HG02610 (cell line): Measurements from ENCODE around the gene OXLD1.

Experiments
- ATAC-seq: cut with Tn5 transposase; IDR thresholded peaks from one replicate; pipeline ENCODE4 v1.9.1; 2021; ENCODE audit warnings: mild to moderate bottlenecking, moderate library complexity; ENCODE audit not compliant: unreplicated experiment

The OXLD1 gene

GRCh38 chr17:81702934-81703746, 36.7 kb upstream of the OXLD1 start, which contains the start of gene MRPL12:
Gene MRPL12, plus strand, starts transcription at chr17:81703367. Its CDS starts 135 bp downstream, at chr17:81703502.
- ATAC-seq: peak; percentile 79

GRCh38 chr17:81701288-81702071, 35.1 kb upstream of the OXLD1 start:
- ATAC-seq: no peak

- ATAC-seq: no peak
Measured at GRCh38 chr17:81700353-81701287, 34.2 kb upstream of the OXLD1 start.

GRCh38 chr17:81697261-81698044, 31.0 kb upstream of the OXLD1 start:
- ATAC-seq: no peak

GRCh38 chr17:81696218-81696941, 30.0 kb upstream of the OXLD1 start:
- no peak for ATAC-seq

- no peak for ATAC-seq
Measured at GRCh38 chr17:81695801-81696200, 29.4 kb upstream of the OXLD1 start.

- no peak for ATAC-seq
Measured at GRCh38 chr17:81695211-81695610, 28.8 kb upstream of the OXLD1 start.

GRCh38 chr17:81694810-81695209, 28.4 kb upstream of the OXLD1 start:
- ATAC-seq: no peak

GRCh38 chr17:81693509-81694210, 27.3 kb upstream of the OXLD1 start:
- no peak for ATAC-seq

GRCh38 chr17:81691608-81692007, 25.2 kb upstream of the OXLD1 start:
- no peak for ATAC-seq

GRCh38 chr17:81691196-81691595, 24.8 kb upstream of the OXLD1 start:
- ATAC-seq: no peak

GRCh38 chr17:81690549-81690948, 24.1 kb upstream of the OXLD1 start:
- ATAC-seq: no peak

- no peak for ATAC-seq
Measured at GRCh38 chr17:81690066-81690465, 23.7 kb upstream of the OXLD1 start.

- ATAC-seq: no peak
Measured at GRCh38 chr17:81688616-81689015, 22.2 kb upstream of the OXLD1 start.

GRCh38 chr17:81687770-81688541, 21.6 kb upstream of the OXLD1 start:
- ATAC-seq: no peak

- no peak for ATAC-seq
Measured at GRCh38 chr17:81686614-81687013, 20.2 kb upstream of the OXLD1 start.

GRCh38 chr17:81685108-81685507, 18.7 kb upstream of the OXLD1 start:
- ATAC-seq: no peak

GRCh38 chr17:81684442-81684911, 18.1 kb upstream of the OXLD1 start:
- ATAC-seq: no peak
